ENCODE results near the gene GPER1. TPM values are rescaled to one million over a fixed set of nuclear protein-coding genes. Genes with fewer than 3 reads are reported as not detected.

Gene GPER1
- total RNA-seq, 1 experiment from 2014 or later: not detected

- Mint-ChIP-seq H3K4me3 (no peak overlapping the region), H3K27me3 (ENCODE audit: low read depth) (peaks cover 9% of the 10 kb centered on the region), H3K27ac (no peak overlapping the region), H3K4me1 (peaks cover 3 to 8% of the 10 kb centered on the region in 2 experiments), H3K9me3 (peaks cover 10 to 14% of the 10 kb centered on the region in 2 experiments), H3K36me3 (ENCODE audit: insufficient read depth in 1 of 3, low read depth in 3 of 3) (peaks cover 4 to 9% (median 9%) of the 10 kb centered on the region in 3 experiments; a peak in 6 of 7 replicates)
- H3K4me2 ChIP-seq (ENCODE audit: insufficient read depth, insufficient read length, low read length): no peak overlapping the region
- no peak overlapping the region for H3K9ac ChIP-seq (ENCODE audit: extremely low read depth, insufficient read length, low read length)
- no peak overlapping the region for H3K4ac ChIP-seq (ENCODE audit: low read depth, low read length)
- no CpG with 5 or more reads among the region's 14 CpGs for WGBS (ENCODE audit: extremely low coverage, insufficient read length, low lambda C conversion rate)
- no peaks in the 10 kb centered on the region for H3K23me2 ChIP-seq (ENCODE audit: insufficient read length, low read depth, low read length, poor library complexity, severe bottlenecking)
- peaks cover 5% of the 10 kb centered on the region for H4K20me1 ChIP-seq (ENCODE audit: control insufficient read depth, insufficient read depth, insufficient read length)
- H4K8ac ChIP-seq (replicated peaks; ENCODE audit: insufficient read length, low read depth, low read length): no peak overlapping the region
- H2BK120ac ChIP-seq (ENCODE audit: low read depth, low read length, poor library complexity, severe bottlenecking): no peak overlapping the region
- DNase-seq: no peak
- H3K79me2 ChIP-seq (ENCODE audit: insufficient read depth, low read length): no peaks in the 10 kb centered on the region
- H3K9me3 ChIP-seq (ENCODE audit: control insufficient read depth, low read depth, low read length): no peaks in the 10 kb centered on the region
- no peak overlapping the region for H2BK12ac ChIP-seq (ENCODE audit: insufficient read length, low read depth, low read length)
- H3T11ph ChIP-seq (ENCODE audit: low read length): no peak overlapping the region
- no peak overlapping the region for H3K18ac ChIP-seq (ENCODE audit: insufficient read length, low read depth, low read length)
- H4K5ac ChIP-seq (ENCODE audit: insufficient read length, low read depth, low read length): no peak overlapping the region
- H3K23ac ChIP-seq (ENCODE audit: insufficient read length, low read depth, low read length): no peak overlapping the region
- H3K14ac ChIP-seq (ENCODE audit: insufficient read depth, low read length): no peak overlapping the region
- H4K91ac ChIP-seq (ENCODE audit: insufficient read length, low read depth, low read length): no peak overlapping the region
- H3K27me3 ChIP-seq (ENCODE audit: insufficient read depth, low read length): no peaks in the 10 kb centered on the region
- no peak overlapping the region for H3K27ac ChIP-seq (ENCODE audit: insufficient read length, low read depth, low read length)
- H2AK5ac ChIP-seq (ENCODE audit: insufficient read length, low read length): no peak overlapping the region
- no peak overlapping the region for H2BK20ac ChIP-seq (ENCODE audit: low read depth, low read length, poor library complexity, severe bottlenecking)
- no peaks in the 10 kb centered on the region for H3K79me1 ChIP-seq (ENCODE audit: insufficient read depth, low read depth, low read length, poor library complexity, severe bottlenecking)
- H3K56ac ChIP-seq (ENCODE audit: insufficient read length, low read depth, low read length): no peak overlapping the region
- H2AFZ ChIP-seq (ENCODE audit: low read length): no peak overlapping the region
- no peak for TF ChIP-seq CTCF (conservative IDR thresholded peaks at IDR 0.05)
- H2BK15ac ChIP-seq (ENCODE audit: low read depth, low read length): no peak overlapping the region
- no peak overlapping the region for H2BK5ac ChIP-seq (ENCODE audit: insufficient read length, low read length)
- no peaks in the 10 kb centered on the region for H3K4me1 ChIP-seq (ENCODE audit: insufficient read depth, low read length)
These were observed 19.9 kb upstream of the GPER1 start for GRCh38 chr7:1068013-1068412.

Measured in H9 (cell line).